ENCODE data around the gene ALDH18A1. TPM values are rescaled to one million over a fixed set of nuclear protein-coding genes. Genes with fewer than 3 reads are reported as not detected.

ALDH18A1 gene
- total and polyA plus RNA-seq, 2 of the 8 experiments (the other 6 are each of a cell fraction or from before 2014, with no cell fraction given) = 59.6 to 128 TPM

GRCh38 chr10:95655571-95656290 is 780 bp downstream of the ALDH18A1 start:
- no peak overlapping the region for H2BK15ac ChIP-seq (ENCODE audit: low read length)
- no peak overlapping the region for H2BK12ac ChIP-seq (ENCODE audit: low read depth, low read length)
- H3K23me2 ChIP-seq (ENCODE audit: low read depth, low read length) = peaks cover 7% of the 10 kb centered on the region
- H4K8ac ChIP-seq (ENCODE audit: extremely low read depth, insufficient read depth, low read length) = peak overlapping the region; percentile 94
- H3K36me3 ChIP-seq (ENCODE audit: control insufficient read depth in 2 of 4, insufficient read depth in 4 of 4, low read length in 3 of 4) = peaks cover 3 to 18% (median 8%) of the 10 kb centered on the region in 4 experiments; a peak in 5 of 8 replicates
- H3K27me3 ChIP-seq (replicated peaks in 1 of 4; ENCODE audit: control insufficient read depth in 3 of 4, extremely low read depth in 1 of 4, insufficient read depth in 3 of 4, low read length in 3 of 4) = no peaks in the 10 kb centered on the region
- H3K4me2 ChIP-seq (ENCODE audit: insufficient read depth in 1 of 2, low read depth in 2 of 2, low read length in 2 of 2) = peak overlapping the region; percentile 74 to 92
- no peak overlapping the region for H3K27ac ChIP-seq (ENCODE audit: low read depth, low read length)
- no peak overlapping the region for H2BK5ac ChIP-seq (ENCODE audit: low read depth, low read length)
- peaks cover 0 to 5% (median 0%) of the 10 kb centered on the region in 4 experiments; a peak in 1 of 7 replicates for H3K4me1 ChIP-seq (replicated peaks in 1 of 4; ENCODE audit: control insufficient read depth in 3 of 4, insufficient read depth in 4 of 4, low read length in 3 of 4)
- no peak overlapping the region for H3K14ac ChIP-seq (ENCODE audit: insufficient read length)
- no peak overlapping the region for H3K23ac ChIP-seq (ENCODE audit: insufficient read length)
- H3K4ac ChIP-seq (replicated peaks; ENCODE audit: insufficient read length, low read depth, low read length) = no peak overlapping the region
- H3K4me3 ChIP-seq (ENCODE audit: extremely low read depth in 1 of 4, insufficient read depth in 2 of 4, low read depth in 3 of 4, low read length in 4 of 4) = peak overlapping the region; percentile 78 to 92 (median 87)
- H3K56ac ChIP-seq (replicated peaks; ENCODE audit: insufficient read length, low read depth, low read length) = no peak overlapping the region
- peak overlapping the region; percentile 59; the same call in 1 of the 2 replicates for H2AFZ ChIP-seq (ENCODE audit: low read length)
- H4K91ac ChIP-seq (replicated peaks; ENCODE audit: insufficient read length, low read length) = no peak overlapping the region
- FAIRE-seq (no peak), DNase-seq (ENCODE audit: low read depth in 1 of 2, low spot score in 2 of 2) (no peak)
- CTCF ChIA-PET (ENCODE audit: partially characterized antibody) = interaction anchor here (0.7 to 2.0 kb wide), 3 partner anchors 38 to 852 kb away, joined by 3 to 5 read pairs (median 3); partner anchors contain the start of gene TCTN3
- H3K9me3 ChIP-seq (ENCODE audit: insufficient read depth in 2 of 2, low read depth in 1 of 2, low read length in 1 of 2) = peaks cover 2 to 3% of the 10 kb centered on the region in 2 experiments; a peak in 2 of 4 replicates
- WGBS, 2 experiments (ENCODE audit: extremely low coverage in 1 of 2, insufficient coverage in 1 of 2, insufficient read length in 1 of 2, insufficient replicate concordance in 2 of 2, low coverage in 1 of 2, low lambda C conversion rate in 2 of 2, missing lambda C conversion rate in 1 of 2) = 14% methylated on average over 22 of the region's 23 CpGs; no CpG with 5 or more reads in 1 of the 2 experiments
- H4K5ac ChIP-seq (ENCODE audit: insufficient read length, low read depth, low read length) = no peak overlapping the region
- peaks cover 0 to 29% of the 10 kb centered on the region in 2 experiments; a peak in 2 of 4 replicates for H3K79me2 ChIP-seq (ENCODE audit: control insufficient read depth in 1 of 2, insufficient read depth in 2 of 2, low read length in 2 of 2)
- H4K20me1 ChIP-seq (replicated peaks in 1 of 2; ENCODE audit: control insufficient read depth in 1 of 2, insufficient read depth in 2 of 2, low read length in 2 of 2) = no peaks in the 10 kb centered on the region
- peak overlapping the region; percentile 72 to 83 (median 76) for H3K9ac ChIP-seq (replicated peaks in 1 of 4; ENCODE audit: extremely low read depth in 1 of 4, low read depth in 3 of 4, low read length in 3 of 4)
- POLR2A ChIA-PET (ENCODE audit: partially characterized antibody) = interaction anchor here (0.7 to 2.7 kb wide), 4 partner anchors 9 to 22 kb away, joined by 3 to 8 read pairs (median 4); no protein-coding TSS in a partner anchor
- 0 out of 4 replicates have a peak, but pooled peaks of 1 of the 2 experiments have one; percentile 18 for TF ChIP-seq HDAC2 (IDR thresholded peaks at IDR 0.05; ENCODE audit: borderline replicate concordance in 1 of 2, low read depth in 2 of 2, low read length in 2 of 2)
- no peak for TF ChIP-seq BRCA1 (IDR thresholded peaks at IDR 0.05; ENCODE audit: low read depth, low read length)
- TF ChIP-seq POLR2A (IDR thresholded peaks at IDR 0.05; ENCODE audit: control extremely low read depth in 1 of 2, low read depth in 2 of 2, low read length in 2 of 2) = 0 out of 3 replicates have a peak, but pooled peaks of 1 of the 2 experiments have one; percentile 7
- TF ChIP-seq, protein P1, sequence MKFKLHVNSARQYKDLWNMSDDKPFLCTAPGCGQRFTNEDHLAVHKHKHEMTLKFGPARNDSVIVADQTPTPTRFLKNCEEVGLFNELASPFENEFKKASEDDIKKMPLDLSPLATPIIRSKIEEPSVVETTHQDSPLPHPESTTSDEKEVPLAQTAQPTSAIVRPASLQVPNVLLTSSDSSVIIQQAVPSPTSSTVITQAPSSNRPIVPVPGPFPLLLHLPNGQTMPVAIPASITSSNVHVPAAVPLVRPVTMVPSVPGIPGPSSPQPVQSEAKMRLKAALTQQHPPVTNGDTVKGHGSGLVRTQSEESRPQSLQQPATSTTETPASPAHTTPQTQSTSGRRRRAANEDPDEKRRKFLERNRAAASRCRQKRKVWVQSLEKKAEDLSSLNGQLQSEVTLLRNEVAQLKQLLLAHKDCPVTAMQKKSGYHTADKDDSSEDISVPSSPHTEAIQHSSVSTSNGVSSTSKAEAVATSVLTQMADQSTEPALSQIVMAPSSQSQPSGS (IDR thresholded peaks at IDR 0.05; ENCODE audit: low read length) = no peak
- TF ChIP-seq PHF8 (conservative IDR thresholded peaks at IDR 0.05; ENCODE audit: low read depth, low read length) = no peak
- TF ChIP-seq TCF12 (IDR thresholded peaks at IDR 0.05; ENCODE audit: low read depth, low read length) = no peak
- no peak overlapping the region for H2AK5ac ChIP-seq (ENCODE audit: low read depth, low read length)
- peaks cover 2% of the 10 kb centered on the region; the same call in 1 of the 2 replicates for H3K79me1 ChIP-seq (ENCODE audit: low read depth, low read length)
- no peak overlapping the region for H2BK20ac ChIP-seq (ENCODE audit: low read length)
- peak overlapping the region; percentile 28; the same call in 1 of the 2 replicates for H3K18ac ChIP-seq (ENCODE audit: extremely low read depth, low read length)
- H2BK120ac ChIP-seq (replicated peaks; ENCODE audit: low read depth, low read length) = no peak overlapping the region

All from H1 (cell line).